SK-N-SH (cell line): ENCODE measurements around the gene MAGI3. TPM values are rescaled to one million over a fixed set of nuclear protein-coding genes. Genes with fewer than 3 reads are reported as not detected.
A peak's percentile ranks its signal among the peaks of the same experiment; 100 is the strongest.

Experiments
- CHD2 ChIP-seq: fragments of 150-350 bp; IDR thresholded peaks from 2 replicates; pipeline ENCODE4 v1.6.1; 2018; ENCODE audit warnings: low read length; ENCODE audit not compliant: partially characterized antibody
- CTCF ChIP-seq: fragments of 200-600 bp; sonication (generic); IDR thresholded peaks from 2 replicates; pipeline ENCODE4 v1.6.1; 2017; ENCODE audit warnings: antibody characterized with exemption, mild to moderate bottlenecking, moderate library complexity
- FOSL2 ChIP-seq: IDR thresholded peaks from 2 replicates; pipeline ENCODE4 v1.4.0; 2012; ENCODE audit warnings: low read depth, mild to moderate bottlenecking, moderate library complexity, borderline replicate concordance
- JUND ChIP-seq: IDR thresholded peaks from 2 replicates; pipeline ENCODE4 v1.4.0; 2012
- NFIC ChIP-seq: IDR thresholded peaks from 2 replicates; pipeline ENCODE4 v1.4.0; 2012; ENCODE audit warnings: borderline replicate concordance
- NRF1 ChIP-seq: IDR thresholded peaks from 2 replicates; pipeline ENCODE4 v1.6.1; 2012; ENCODE audit warnings: low read depth, mild to moderate bottlenecking, low read length
- PBX3 ChIP-seq: IDR thresholded peaks from 2 replicates; pipeline ENCODE4; 2012
- POLR2AphosphoS5 ChIP-seq: IDR thresholded peaks from 2 replicates; pipeline ENCODE4 v1.6.1; 2012; ENCODE audit warnings: low read depth, low read length
- REST ChIP-seq: IDR thresholded peaks from 2 replicates; pipeline ENCODE4 v1.6.1; 2012; ENCODE audit warnings: mild to moderate bottlenecking, low read depth, low read length, moderate library complexity
- SMC3 ChIP-seq: IDR thresholded peaks from 2 replicates; pipeline ENCODE4 v1.6.1; 2012; ENCODE audit warnings: low read depth, low read length, improper control_type of control experiment
- TEAD4 ChIP-seq: IDR thresholded peaks from 2 replicates; pipeline ENCODE4 v1.4.0; 2012; ENCODE audit warnings: mild to moderate bottlenecking, borderline replicate concordance; ENCODE audit not compliant: insufficient read depth
- USF1 ChIP-seq: IDR thresholded peaks from 2 replicates; pipeline ENCODE4 v1.4.0; 2012; ENCODE audit warnings: low read depth, borderline replicate concordance
- YY1 ChIP-seq: IDR thresholded peaks from 2 replicates; pipeline ENCODE4 v1.4.0; 2012; ENCODE audit warnings: low read depth, mild to moderate bottlenecking
- polyA plus RNA-seq, 3 experiments: library from polyadenylated mRNA; depleted of rRNA; stranded (reverse); fragments of >200 nt; gene quantifications; 2 replicates each; pipeline ENCODE4 v1.2.3, GENCODE V29; 2012
- TF ChIP-seq, protein P1 (sequence below): fragments of 150-350 bp; IDR thresholded peaks from 2 replicates; pipeline ENCODE4 v1.6.1; 2016; ENCODE audit warnings: mild to moderate bottlenecking, low read depth, low read length

MAGI3 gene
- polyA plus RNA-seq, 1 of the 3 experiments (the other 2 are of a cell fraction), result 2.9 TPM

DNA sequence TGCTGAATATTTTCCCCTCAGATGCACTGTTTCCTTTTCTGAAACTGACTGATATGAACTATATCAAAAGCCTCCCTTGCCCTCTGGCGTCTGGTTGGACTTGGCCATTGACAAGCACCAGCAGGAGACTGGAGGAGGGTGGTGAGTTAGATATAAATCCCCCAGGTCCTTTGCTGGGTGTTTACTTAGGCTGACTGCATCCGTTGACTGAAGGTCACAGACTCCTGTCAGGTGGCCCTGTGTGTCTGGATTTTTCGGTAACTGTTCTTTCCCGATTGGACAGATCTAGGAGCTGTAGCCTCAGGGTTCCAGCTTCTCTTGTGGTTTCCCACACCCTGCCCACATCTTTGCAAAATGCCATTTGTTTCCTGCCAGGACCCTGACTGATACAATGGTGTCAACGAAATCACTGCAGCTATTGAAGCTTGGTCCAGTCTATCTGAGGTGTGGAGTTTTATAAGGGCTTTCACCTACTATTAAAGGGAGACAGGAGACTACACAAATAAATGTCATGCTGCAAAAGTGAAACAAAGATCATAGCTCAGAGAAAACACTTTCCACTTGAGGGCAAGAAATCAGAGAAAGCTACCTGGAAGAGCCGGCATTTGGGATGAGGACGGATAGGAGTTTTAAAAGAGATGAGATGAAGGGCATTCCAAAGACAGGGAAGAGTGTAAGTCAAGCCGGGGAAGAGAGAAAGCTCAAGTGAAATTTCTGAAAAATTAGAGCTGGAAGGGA, 1.5 kb upstream of the MAGI3 start (continued):
- no peak for TF ChIP-seq TEAD4
- peak; percentile 22; the same call in 1 of the 2 replicates for TF ChIP-seq CTCF
- TF ChIP-seq POLR2AphosphoS5, result no peak
- no peak for TF ChIP-seq PBX3
- TF ChIP-seq CHD2, result peak; percentile 53
- no peak for TF ChIP-seq SMC3
- TF ChIP-seq REST, result no peak
- TF ChIP-seq FOSL2, result no peak
- no peak for TF ChIP-seq JUND
- TF ChIP-seq, protein P1, sequence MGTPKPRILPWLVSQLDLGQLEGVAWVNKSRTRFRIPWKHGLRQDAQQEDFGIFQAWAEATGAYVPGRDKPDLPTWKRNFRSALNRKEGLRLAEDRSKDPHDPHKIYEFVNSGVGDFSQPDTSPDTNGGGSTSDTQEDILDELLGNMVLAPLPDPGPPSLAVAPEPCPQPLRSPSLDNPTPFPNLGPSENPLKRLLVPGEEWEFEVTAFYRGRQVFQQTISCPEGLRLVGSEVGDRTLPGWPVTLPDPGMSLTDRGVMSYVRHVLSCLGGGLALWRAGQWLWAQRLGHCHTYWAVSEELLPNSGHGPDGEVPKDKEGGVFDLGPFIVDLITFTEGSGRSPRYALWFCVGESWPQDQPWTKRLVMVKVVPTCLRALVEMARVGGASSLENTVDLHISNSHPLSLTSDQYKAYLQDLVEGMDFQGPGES, result no peak
- no peak for TF ChIP-seq NFIC
- no peak for TF ChIP-seq YY1
- no peak for TF ChIP-seq USF1
- no peak for TF ChIP-seq NRF1
